ENCODE data around the gene HS3ST6.
"Not testable (repeated sequence)": the region's sequence is repeated elsewhere in the genome, so short reads cannot be mapped to it uniquely, and the experiment has no call there.

HS3ST6 gene

GRCh38 chr16:1920727-1921171 lies 2.5 kb upstream of the HS3ST6 start:
- TF ChIP-seq CTCF (IDR thresholded peaks at IDR 0.05; ENCODE audit: extremely low read depth, insufficient read depth, missing control alignments): no peak
- in situ Hi-C loops (cut with MboI; ENCODE audit: low pct_unique_long_range_greater_than_20kb, low sequenced_read_pairs, unreplicated experiment): no loop called here
- no peak for DNase-seq (ENCODE audit: low spot score)

GRCh38 chr16:1920122-1920521 lies 1.9 kb upstream of the HS3ST6 start:
- DNase-seq (ENCODE audit: low spot score); in situ Hi-C loops (cut with MboI; ENCODE audit: low pct_unique_long_range_greater_than_20kb, low sequenced_read_pairs, unreplicated experiment): not testable (repeated sequence)

- no peak for DNase-seq (ENCODE audit: low spot score)
- no peak for TF ChIP-seq CTCF (IDR thresholded peaks at IDR 0.05; ENCODE audit: extremely low read depth, insufficient read depth, missing control alignments)
- in situ Hi-C loops (cut with MboI; ENCODE audit: low pct_unique_long_range_greater_than_20kb, low sequenced_read_pairs, unreplicated experiment): no loop called here
Measured at GRCh38 chr16:1919327-1919998, 1.2 kb upstream of the HS3ST6 start.

- no peak for TF ChIP-seq CTCF (IDR thresholded peaks at IDR 0.05; ENCODE audit: extremely low read depth, insufficient read depth, missing control alignments)
- in situ Hi-C loops (cut with MboI; ENCODE audit: low pct_unique_long_range_greater_than_20kb, low sequenced_read_pairs, unreplicated experiment): no loop called here
- no peak for DNase-seq (ENCODE audit: low spot score)
Measured at GRCh38 chr16:1917665-1918350, 407 bp downstream of the HS3ST6 start.

- TF ChIP-seq CTCF (IDR thresholded peaks at IDR 0.05; ENCODE audit: extremely low read depth, insufficient read depth, missing control alignments): no peak
- DNase-seq (ENCODE audit: low spot score): no peak
- in situ Hi-C loops (cut with MboI; ENCODE audit: low pct_unique_long_range_greater_than_20kb, low sequenced_read_pairs, unreplicated experiment): no loop called here
Measured at GRCh38 chr16:1917056-1917664, 1.1 kb downstream of the HS3ST6 start.

GRCh38 chr16:1916640-1916990 lies 1.6 kb downstream of the HS3ST6 start:
- TF ChIP-seq CTCF (IDR thresholded peaks at IDR 0.05; ENCODE audit: extremely low read depth, insufficient read depth, missing control alignments): no peak
- no peak for DNase-seq (ENCODE audit: low spot score)
- in situ Hi-C loops (cut with MboI; ENCODE audit: low pct_unique_long_range_greater_than_20kb, low sequenced_read_pairs, unreplicated experiment): no loop called here
